ENCODE data around the gene SLC35F3. TPM values are rescaled to one million over a fixed set of nuclear protein-coding genes. Genes with fewer than 3 reads are reported as not detected.
"Not testable (repeated sequence)": the region's sequence is repeated elsewhere in the genome, so short reads cannot be mapped to it uniquely, and the experiment has no call there.

SLC35F3 gene
- total RNA-seq, 2 donors from 2014 or later, result not detected

- DNase-seq (ENCODE audit: low spot score), result no peak
- intact Hi-C loops (cut with DNase I), result no loop called here
Observed at GRCh38 chr1:234281826-234282489, 377.5 kb downstream of the SLC35F3 start.

- no peak for DNase-seq (ENCODE audit: low spot score)
- intact Hi-C loops (cut with DNase I), result no loop called here
Observed at GRCh38 chr1:234286206-234286605, 381.7 kb downstream of the SLC35F3 start.

GRCh38 chr1:234288946-234289345, 384.5 kb downstream of the SLC35F3 start:
- intact Hi-C loops (cut with DNase I), result no loop called here
- no peak for DNase-seq (ENCODE audit: low spot score)

GRCh38 chr1:234289538-234290305, 385.2 kb downstream of the SLC35F3 start:
- DNase-seq (ENCODE audit: low spot score), result no peak
- intact Hi-C loops (cut with DNase I), result no loop called here

- no peak for DNase-seq (ENCODE audit: low spot score)
- intact Hi-C loops (cut with DNase I), result no loop called here
Observed at GRCh38 chr1:234292011-234292410, 387.5 kb downstream of the SLC35F3 start.

- intact Hi-C loops (cut with DNase I), result no loop called here
- no peak for DNase-seq (ENCODE audit: low spot score)
Observed at GRCh38 chr1:234292548-234292947, 388.1 kb downstream of the SLC35F3 start.

- intact Hi-C loops (cut with DNase I), result no loop called here
- DNase-seq (ENCODE audit: low spot score), result no peak
Observed at GRCh38 chr1:234294109-234294817, 389.8 kb downstream of the SLC35F3 start.

GRCh38 chr1:234295068-234295467, 390.6 kb downstream of the SLC35F3 start:
- intact Hi-C loops (cut with DNase I), result no loop called here
- DNase-seq (ENCODE audit: low spot score), result no peak

- intact Hi-C loops (cut with DNase I), result no loop called here
- no peak for DNase-seq (ENCODE audit: low spot score)
Observed at GRCh38 chr1:234295626-234296025, 391.1 kb downstream of the SLC35F3 start.

- intact Hi-C loops (cut with DNase I), result no loop called here
- no peak for DNase-seq (ENCODE audit: low spot score)
Observed at GRCh38 chr1:234296496-234296895, 392.0 kb downstream of the SLC35F3 start.

GRCh38 chr1:234297668-234298067, 393.2 kb downstream of the SLC35F3 start:
- intact Hi-C loops (cut with DNase I), result no loop called here
- DNase-seq (ENCODE audit: low spot score), result no peak

- intact Hi-C loops (cut with DNase I), result no loop called here
- no peak for DNase-seq (ENCODE audit: low spot score)
Observed at GRCh38 chr1:234300096-234300495, 395.6 kb downstream of the SLC35F3 start.

GRCh38 chr1:234301663-234302062, 397.2 kb downstream of the SLC35F3 start:
- intact Hi-C loops (cut with DNase I); DNase-seq (ENCODE audit: low spot score): not testable (repeated sequence)

- intact Hi-C loops (cut with DNase I), result no loop called here
- DNase-seq (ENCODE audit: low spot score), result no peak
Observed at GRCh38 chr1:234302354-234302962, 398.0 kb downstream of the SLC35F3 start.

GRCh38 chr1:234303231-234303630, 398.8 kb downstream of the SLC35F3 start:
- intact Hi-C loops (cut with DNase I), result no loop called here
- DNase-seq (ENCODE audit: low spot score), result no peak

- intact Hi-C loops (cut with DNase I), result no loop called here
Observed at GRCh38 chr1:234307726-234308125, 403.2 kb downstream of the SLC35F3 start.

GRCh38 chr1:234309243-234309597, 404.7 kb downstream of the SLC35F3 start:
- intact Hi-C loops (cut with DNase I), result no loop called here
- no peak for DNase-seq (ENCODE audit: low spot score)

More at GRCh38 chr1:234307726-234308125, 403.2 kb downstream of the SLC35F3 start:
- DNase-seq (ENCODE audit: low spot score), result no peak

- intact Hi-C loops (cut with DNase I), result no loop called here
- DNase-seq (ENCODE audit: low spot score), result no peak
Observed at GRCh38 chr1:234309598-234310459, 405.4 kb downstream of the SLC35F3 start.

- intact Hi-C loops (cut with DNase I), result no loop called here
- no peak for DNase-seq (ENCODE audit: low spot score)
Observed at GRCh38 chr1:234310460-234310817, 406.0 kb downstream of the SLC35F3 start.
